ENCODE data around the gene TRAPPC2B.

GRCh38 chr19:57320180-57321084 lies 42.9 kb upstream of the TRAPPC2B start, which contains the start of gene ZNF543:
- TF ChIP-seq YY1 (IDR thresholded peaks at IDR 0.05; ENCODE audit: insufficient read depth, insufficient read length) (no peak), ZNF274 (IDR thresholded peaks at IDR 0.05; ENCODE audit: low read depth, low read length) (no peak)
